Left forelimb (tissue), 1 donor: Measurements from ENCODE around the gene OR2A5.
"Not testable (repeated sequence)": the region's sequence is repeated elsewhere in the genome, so short reads cannot be mapped to it uniquely, and the experiment has no call there.

ENCODE experiments used
- DNase-seq: peaks from one replicate; pipeline ENCODE4 v3.0.0-alpha.2; 2018; ENCODE audit warnings: low spot score

Gene OR2A5, protein sequence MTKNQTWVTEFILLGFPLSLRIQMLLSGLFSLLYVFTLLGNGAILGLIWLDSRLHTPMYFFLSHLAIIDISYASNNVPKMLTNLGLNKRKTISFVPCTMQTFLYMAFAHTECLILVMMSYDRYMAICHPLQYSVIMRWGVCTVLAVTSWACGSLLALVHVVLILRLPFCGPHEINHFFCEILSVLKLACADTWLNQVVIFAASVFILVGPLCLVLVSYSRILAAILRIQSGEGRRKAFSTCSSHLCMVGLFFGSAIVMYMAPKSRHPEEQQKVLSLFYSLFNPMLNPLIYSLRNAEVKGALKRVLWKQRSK

DNA sequence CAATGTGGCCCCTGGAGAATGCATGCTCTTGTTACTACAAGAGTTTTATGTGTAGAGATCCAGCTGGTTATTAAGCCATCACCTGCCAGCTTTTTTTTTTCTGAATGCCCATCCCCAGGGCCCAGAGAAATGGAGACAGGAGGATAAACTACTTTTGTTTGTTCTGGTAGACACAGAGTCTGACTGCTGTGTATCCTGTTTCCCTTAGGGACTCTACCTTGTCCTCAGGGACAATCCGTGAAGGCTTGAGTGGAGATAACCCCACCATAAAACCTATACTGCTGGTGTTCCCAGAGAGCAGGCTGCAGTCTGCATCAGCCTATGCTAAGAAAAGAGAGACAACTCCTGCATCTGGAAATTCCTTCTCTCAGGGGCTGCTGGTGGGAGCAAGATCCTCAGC lies at the start of gene OR2A5:
Gene OR2A5, plus strand, starts transcription at position 301 of the 400 bp plus-strand sequence. CDS start 1,454 bp downstream, outside the sequence.
- DNase-seq, result no peak

DNA sequence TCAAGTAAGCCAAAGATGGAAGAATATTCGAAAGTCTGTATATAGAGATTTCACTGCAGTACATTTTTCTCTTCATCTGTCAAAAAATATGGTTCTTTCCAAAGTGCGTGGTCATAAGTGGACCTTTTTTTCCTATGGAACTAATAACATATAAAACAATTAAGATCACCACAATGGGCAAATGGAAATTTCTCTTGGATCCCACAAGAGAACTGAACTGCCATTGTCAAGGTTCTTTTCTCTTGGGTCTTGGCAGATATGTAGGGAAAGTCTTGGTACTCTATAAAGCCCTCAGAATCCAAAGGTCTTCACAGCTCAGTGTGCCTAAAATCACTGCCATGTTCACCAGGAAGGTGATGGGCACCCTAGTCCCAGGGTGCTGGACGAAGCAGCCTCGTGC lies 48.7 kb upstream of the OR2A5 start, which contains the start of gene OR6B1:
Gene OR6B1, plus strand, starts transcription at position 301 of the 400 bp plus-strand sequence. CDS start 3,677 bp downstream, outside the sequence.
- no peak for DNase-seq

DNA sequence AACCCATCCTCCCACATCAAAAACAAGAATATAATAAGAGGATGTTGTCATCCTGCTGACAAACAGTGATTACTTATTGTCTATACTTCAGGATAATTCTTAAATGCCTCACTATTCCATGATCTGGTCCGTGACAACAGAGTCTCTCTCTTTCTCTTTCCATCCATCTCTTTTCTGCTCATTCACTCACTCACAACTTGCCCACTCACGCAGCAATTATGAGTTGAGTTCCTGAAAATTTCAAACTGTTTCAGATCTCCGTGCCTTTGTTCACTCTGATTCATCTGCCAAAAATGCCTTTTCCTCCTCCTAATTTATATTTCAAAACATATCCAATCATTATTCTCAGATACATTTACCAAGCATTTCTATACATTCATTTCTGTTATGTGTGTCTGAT lies 47.2 kb upstream of the OR2A5 start:
- no peak for DNase-seq

DNA sequence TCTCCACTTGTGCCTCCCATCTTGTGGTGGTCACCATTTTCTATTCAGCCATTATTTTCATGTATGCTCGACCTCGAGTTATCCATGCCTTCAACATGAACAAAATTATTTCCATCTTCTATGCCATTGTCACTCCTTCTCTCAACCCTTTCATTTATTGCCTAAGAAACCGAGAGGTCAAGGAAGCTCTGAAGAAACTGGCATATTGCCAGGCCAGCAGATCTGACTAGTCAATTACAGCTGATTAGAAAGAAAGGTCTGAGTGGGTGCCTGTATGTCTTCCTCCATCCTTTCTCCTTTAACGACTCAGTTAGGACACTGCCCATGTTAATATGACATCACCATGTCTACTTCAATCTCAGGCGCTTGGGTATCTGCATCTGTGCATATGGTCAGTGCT lies 44.0 kb upstream of the OR2A5 start:
- DNase-seq, result no peak

DNA sequence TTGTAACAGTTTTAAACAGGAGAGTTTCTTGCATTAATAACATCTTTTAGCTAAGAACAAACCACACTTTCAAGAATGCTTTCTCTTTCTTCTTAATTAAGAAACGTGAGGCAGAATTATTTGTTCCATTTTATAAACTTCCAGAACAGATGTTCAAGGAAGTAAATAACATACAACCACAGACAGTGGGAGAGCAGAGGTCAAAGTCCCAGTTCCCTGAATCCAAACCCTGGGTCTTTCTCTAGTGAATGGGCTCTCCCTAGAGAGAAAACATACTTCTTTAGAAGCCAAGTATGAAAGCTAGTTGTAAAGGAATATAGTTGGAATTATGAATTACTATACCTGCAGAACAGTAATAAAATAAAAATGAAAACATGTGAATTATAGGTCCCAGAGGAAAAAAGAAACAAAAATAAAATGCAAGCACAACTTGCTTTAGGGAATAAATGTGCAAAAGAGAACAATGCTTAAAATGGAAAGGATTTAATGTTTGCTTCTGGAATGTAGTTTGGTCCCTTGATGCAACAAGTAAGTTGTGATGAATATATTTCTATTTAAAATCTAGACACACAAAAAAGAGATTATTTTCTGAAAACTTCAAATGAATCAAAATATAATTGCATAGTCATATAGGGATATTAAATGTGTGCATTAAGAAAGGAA lies 42.6 kb upstream of the OR2A5 start:
- DNase-seq, result no peak

- no peak for DNase-seq
Measured at GRCh38 chr7:144006692-144007042, 42.1 kb upstream of the OR2A5 start.

DNA sequence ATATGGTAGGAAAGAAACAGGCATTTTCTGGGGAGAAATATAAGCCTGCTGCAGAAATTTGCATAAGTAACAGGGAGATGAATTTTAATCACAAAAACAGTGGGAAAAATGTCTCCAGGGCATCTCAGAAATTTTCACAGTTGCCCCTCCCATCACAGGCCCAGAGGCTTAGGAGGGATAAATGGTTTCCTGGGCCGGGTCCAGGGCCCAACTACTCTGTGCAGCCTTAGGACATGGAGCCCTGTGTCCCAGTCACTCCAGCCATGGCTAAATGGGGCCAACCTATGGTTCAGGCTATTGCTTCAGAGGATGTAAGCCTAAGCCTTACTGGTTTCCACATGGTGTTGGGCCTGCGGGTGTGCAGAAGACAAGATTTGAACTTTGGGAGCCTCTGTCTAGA lies 39.4 kb upstream of the OR2A5 start:
- no peak for DNase-seq

DNA sequence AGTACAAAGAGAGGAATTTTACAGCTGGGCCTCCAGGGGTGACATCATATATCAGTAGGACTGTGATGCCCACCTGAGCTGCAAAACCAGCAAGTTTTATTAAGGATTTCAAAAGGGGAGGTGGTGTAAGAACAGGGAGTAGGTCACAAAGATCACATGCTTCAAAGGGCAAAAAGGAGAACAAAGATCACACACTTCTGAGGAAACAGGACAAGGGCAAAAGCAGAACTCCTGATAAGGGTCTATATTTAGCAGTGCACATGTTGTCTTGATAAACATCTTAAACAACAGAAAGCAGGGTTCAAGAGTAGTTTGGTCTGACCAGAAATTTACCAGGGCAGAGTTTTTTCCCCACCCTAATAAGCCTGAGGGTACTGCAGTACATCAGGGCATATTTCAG lies 38.7 kb upstream of the OR2A5 start:
- not testable (repeated sequence) for DNase-seq

- not testable (repeated sequence) for DNase-seq
Measured at GRCh38 chr7:144010821-144011220, 37.9 kb upstream of the OR2A5 start.

GRCh38 chr7:144011458-144012230 lies 37.1 kb upstream of the OR2A5 start:
- no peak for DNase-seq

GRCh38 chr7:144018065-144018464 lies 30.7 kb upstream of the OR2A5 start:
- no peak for DNase-seq

DNA sequence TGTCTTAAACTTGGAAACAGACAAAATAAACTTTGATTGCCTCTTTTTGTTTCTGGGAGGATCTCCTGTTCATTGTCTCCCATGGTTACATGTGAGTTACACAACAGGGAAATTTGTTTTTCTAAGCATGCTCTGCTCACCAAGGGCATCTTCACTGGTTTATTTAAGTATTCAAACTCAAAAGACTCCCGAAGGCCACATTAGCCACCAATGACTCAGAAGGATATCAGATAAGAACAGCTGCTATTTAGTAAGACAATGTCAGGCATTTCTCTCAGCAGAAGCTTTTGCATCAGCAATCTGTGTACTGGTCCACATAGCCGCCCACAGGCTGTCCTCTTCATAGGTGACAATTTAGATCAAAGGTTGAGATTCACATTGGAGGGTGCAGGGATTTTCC lies 29.3 kb upstream of the OR2A5 start:
- DNase-seq, result no peak

DNA sequence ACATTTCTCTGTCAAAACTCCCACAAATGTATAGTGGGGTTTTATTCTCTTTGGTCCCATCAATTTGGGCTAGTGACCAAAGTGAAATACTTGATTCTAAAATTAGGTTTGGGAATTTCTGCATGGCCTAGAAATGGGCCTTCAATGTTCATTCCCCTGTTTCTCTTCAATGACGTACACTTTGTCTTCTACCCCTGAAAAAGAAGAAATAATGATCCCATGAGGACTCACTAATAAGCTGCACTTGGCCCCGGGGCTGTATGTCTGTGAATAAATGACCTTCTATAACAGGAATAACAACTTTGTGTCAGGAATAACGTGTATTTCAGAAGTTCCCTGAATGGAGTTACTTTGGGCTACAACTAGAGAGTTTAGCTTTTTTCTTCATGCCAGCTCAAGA lies 28.4 kb upstream of the OR2A5 start:
- DNase-seq, result no peak

DNA sequence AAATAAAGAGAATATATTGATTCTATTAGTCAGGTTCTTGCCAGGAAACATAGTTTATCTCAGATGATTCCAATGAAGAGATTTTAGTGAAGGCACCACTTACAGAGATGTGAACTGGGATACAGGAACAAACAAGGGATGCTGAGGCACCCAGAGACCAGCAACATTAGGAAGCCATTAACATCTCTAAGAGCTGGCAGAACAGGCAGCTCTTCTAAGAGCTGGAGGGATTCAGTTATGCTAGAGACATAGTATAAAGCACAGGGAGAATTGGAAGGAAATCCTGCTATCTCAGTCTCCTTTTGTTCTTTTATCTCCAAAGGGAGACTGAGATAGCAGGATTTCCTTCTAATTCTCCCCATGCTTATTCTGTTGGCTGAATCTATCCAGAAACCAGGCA lies 26.6 kb upstream of the OR2A5 start:
- no peak for DNase-seq

GRCh38 chr7:144023171-144023827 lies 25.4 kb upstream of the OR2A5 start:
- no peak for DNase-seq

GRCh38 chr7:144024213-144024612 lies 24.5 kb upstream of the OR2A5 start:
- DNase-seq, result no peak

- no peak for DNase-seq
Measured at GRCh38 chr7:144026203-144026883, 22.4 kb upstream of the OR2A5 start.

DNA sequence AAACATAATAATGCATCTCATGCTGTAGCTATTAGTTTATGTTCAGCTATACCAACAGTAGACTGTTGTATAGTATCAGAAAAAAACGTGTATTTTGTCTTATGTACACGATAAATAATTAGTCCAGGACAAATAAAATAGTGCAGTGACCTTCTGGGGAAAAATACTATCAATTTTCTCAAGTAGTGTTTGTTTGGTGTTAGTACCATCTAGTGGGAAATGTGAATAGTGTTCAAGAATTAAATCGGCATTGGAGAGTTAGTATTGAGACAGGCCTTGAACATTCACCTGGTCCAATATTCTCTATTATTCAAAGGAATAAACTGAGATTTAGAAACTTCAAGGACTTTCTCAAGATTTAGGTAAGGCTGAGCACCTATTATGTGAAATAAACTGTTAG lies 21.7 kb upstream of the OR2A5 start:
- DNase-seq, result no peak

DNA sequence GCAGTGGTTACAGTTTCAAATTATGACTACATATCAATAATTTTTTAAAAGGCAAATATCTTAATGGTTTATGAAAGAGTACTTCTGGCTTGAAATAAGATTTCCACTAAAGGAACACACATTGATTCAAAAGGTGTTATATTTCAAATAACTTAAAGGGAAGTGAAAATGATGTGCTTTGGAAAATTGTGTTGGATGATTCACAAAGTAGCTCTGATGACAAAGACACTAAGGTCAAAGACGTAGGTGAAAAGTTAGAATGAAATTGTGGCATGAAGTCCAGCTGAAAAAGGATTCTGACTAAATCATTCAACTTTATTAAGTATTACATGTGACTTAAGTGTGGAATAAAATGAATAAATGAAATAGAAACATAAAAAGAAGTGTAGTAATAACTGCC lies 20.8 kb upstream of the OR2A5 start:
- no peak for DNase-seq

DNA sequence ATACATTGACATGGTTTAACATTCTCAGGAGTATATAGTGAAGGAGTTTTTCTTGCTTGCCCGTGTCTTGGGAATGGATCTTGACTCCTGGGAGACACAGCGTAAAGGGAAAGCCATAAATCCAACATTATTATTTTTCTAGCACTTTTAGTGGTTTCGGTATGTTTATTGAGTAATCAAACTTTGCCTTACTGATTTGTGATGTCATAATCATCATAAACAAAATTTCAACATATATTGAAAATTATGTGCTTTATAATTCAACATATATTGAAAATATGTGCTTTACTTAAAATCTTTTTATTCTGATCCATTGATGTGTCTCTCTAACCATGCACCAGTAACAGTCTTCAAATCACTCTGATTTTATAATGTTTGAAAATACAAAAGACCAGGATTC lies 20.2 kb upstream of the OR2A5 start:
- DNase-seq, result no peak

DNA sequence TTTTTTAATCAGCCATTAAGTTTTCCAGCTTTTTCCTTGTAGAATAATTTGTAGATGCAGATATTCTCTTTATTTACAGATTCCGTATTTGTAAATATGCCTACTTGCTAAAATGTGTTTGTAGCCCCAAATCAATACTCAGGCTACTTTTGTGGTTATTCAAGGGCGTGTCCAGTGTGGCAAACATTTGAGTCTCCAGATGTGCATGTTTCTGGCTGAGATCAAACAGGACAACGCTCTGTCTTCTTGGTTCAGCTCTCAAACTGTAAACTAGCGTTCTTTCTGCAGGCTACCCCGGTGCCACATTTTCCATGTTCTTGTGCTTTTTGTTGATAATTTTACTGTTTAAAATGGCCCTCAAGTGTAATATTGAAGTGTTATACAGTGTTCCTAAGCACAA lies 16.2 kb upstream of the OR2A5 start:
- no peak for DNase-seq
